PC-3 (cell line): ENCODE measurements around the gene C4orf46.

Experiments used
- CTCF ChIP-seq: fragments of 300-600 bp; sonication (generic); conservative IDR thresholded peaks from 2 replicates; pipeline ENCODE4 v1.5.1; 2017; ENCODE audit warnings: antibody characterized with exemption, low read depth, mild to moderate bottlenecking, low read length
- EZH2 ChIP-seq: fragments of 300-600 bp; sonication (generic); IDR thresholded peaks from one replicate; pipeline ENCODE4 v1.6.1; 2017; ENCODE audit warnings: antibody characterized with exemption, mild to moderate bottlenecking, low read length; ENCODE audit not compliant: unreplicated experiment

GRCh38 chr4:158667651-158668198 is 4.0 kb downstream of the C4orf46 start:
- TF ChIP-seq CTCF: peak; percentile 55; the same call in 1 of the 2 replicates
- no peak for TF ChIP-seq EZH2
